ENCODE results near the gene ATXN2.
A peak's percentile ranks its signal among the peaks of the same experiment; 100 is the strongest.

The ATXN2 gene

GRCh38 chr12:111427417-111428074, 171.6 kb downstream of the ATXN2 start:
- no peak for TF ChIP-seq ZFP3 (CRISPR knock-in tag; IDR thresholded peaks at IDR 0.05)
- TF ChIP-seq ZFP30 (CRISPR knock-in tag; IDR thresholded peaks at IDR 0.05): no peak
- TF ChIP-seq SNAI2 (CRISPR knock-in tag; IDR thresholded peaks at IDR 0.05): no peak
- ATAC-seq: no peak

- TF ChIP-seq POU6F1 (CRISPR knock-in tag; IDR thresholded peaks at IDR 0.05; ENCODE audit: borderline replicate concordance, low read depth): no peak
- ATAC-seq: peak; percentile 44
These were observed 172.6 kb downstream of the ATXN2 start for GRCh38 chr12:111426344-111427185.

- ATAC-seq: no peak; the same call in 1 of the 3 replicates
- no peak for TF ChIP-seq ZFP3 (CRISPR knock-in tag; IDR thresholded peaks at IDR 0.05)
- TF ChIP-seq, protein P1, sequence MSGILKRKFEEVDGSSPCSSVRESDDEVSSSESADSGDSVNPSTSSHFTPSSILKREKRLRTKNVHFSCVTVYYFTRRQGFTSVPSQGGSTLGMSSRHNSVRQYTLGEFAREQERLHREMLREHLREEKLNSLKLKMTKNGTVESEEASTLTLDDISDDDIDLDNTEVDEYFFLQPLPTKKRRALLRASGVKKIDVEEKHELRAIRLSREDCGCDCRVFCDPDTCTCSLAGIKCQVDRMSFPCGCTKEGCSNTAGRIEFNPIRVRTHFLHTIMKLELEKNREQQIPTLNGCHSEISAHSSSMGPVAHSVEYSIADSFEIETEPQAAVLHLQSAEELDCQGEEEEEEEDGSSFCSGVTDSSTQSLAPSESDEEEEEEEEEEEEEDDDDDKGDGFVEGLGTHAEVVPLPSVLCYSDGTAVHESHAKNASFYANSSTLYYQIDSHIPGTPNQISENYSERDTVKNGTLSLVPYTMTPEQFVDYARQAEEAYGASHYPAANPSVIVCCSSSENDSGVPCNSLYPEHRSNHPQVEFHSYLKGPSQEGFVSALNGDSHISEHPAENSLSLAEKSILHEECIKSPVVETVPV (CRISPR knock-in tag; IDR thresholded peaks at IDR 0.05): no peak
- TF ChIP-seq, protein P2, sequence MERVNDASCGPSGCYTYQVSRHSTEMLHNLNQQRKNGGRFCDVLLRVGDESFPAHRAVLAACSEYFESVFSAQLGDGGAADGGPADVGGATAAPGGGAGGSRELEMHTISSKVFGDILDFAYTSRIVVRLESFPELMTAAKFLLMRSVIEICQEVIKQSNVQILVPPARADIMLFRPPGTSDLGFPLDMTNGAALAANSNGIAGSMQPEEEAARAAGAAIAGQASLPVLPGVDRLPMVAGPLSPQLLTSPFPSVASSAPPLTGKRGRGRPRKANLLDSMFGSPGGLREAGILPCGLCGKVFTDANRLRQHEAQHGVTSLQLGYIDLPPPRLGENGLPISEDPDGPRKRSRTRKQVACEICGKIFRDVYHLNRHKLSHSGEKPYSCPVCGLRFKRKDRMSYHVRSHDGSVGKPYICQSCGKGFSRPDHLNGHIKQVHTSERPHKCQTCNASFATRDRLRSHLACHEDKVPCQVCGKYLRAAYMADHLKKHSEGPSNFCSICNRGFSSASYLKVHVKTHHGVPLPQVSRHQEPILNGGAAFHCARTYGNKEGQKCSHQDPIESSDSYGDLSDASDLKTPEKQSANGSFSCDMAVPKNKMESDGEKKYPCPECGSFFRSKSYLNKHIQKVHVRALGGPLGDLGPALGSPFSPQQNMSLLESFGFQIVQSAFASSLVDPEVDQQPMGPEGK (CRISPR knock-in tag; IDR thresholded peaks at IDR 0.05; ENCODE audit: borderline replicate concordance): no peak
- TF ChIP-seq ZFP30 (CRISPR knock-in tag; IDR thresholded peaks at IDR 0.05): no peak
- no peak for TF ChIP-seq SNAI2 (CRISPR knock-in tag; IDR thresholded peaks at IDR 0.05)
- no peak for TF ChIP-seq ZNF565 (CRISPR knock-in tag; conservative IDR thresholded peaks at IDR 0.05; ENCODE audit: low read depth)
- TF ChIP-seq OSR1 (CRISPR knock-in tag; IDR thresholded peaks at IDR 0.05): no peak
- TF ChIP-seq TSHZ2 (CRISPR knock-in tag; IDR thresholded peaks at IDR 0.05): no peak
- no peak for TF ChIP-seq POU6F1 (CRISPR knock-in tag; IDR thresholded peaks at IDR 0.05; ENCODE audit: borderline replicate concordance, low read depth)
- no peak for TF ChIP-seq ZNF70 (CRISPR knock-in tag; IDR thresholded peaks at IDR 0.05)
- no peak for TF ChIP-seq CSDC2 (CRISPR knock-in tag; IDR thresholded peaks at IDR 0.05)
- no peak for TF ChIP-seq ZC3H10 (CRISPR knock-in tag; IDR thresholded peaks at IDR 0.05)
- no peak for TF ChIP-seq PPARA (CRISPR knock-in tag; IDR thresholded peaks at IDR 0.05; ENCODE audit: borderline replicate concordance)
- TF ChIP-seq TCF4 (CRISPR knock-in tag; IDR thresholded peaks at IDR 0.05; ENCODE audit: borderline replicate concordance): no peak
These were observed 173.5 kb downstream of the ATXN2 start for GRCh38 chr12:111425655-111426054.

DNA sequence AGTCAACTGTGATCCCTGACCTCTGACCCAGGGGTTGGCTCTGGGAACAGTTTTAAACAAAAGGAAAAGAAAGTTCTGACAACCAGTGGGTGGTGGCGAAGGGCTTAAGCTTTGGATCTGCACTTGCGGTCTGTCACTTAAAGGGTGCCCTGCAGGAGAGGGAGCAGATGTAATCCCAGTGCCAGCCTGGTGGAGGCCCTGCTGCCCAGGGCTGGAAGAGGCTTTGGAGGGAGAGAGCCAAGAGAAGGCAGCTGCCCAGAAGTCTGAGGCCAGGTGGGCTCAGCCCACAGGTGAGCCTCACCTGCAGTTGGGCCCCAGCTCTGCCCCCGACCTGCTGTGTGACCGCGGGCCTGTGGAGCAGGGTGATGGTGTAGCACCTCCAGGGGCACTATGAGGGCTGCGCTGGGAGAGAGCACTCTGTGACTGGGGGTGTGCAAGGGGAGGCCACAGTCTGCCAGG, 174.3 kb downstream of the ATXN2 start:
- TF ChIP-seq TSHZ2 (CRISPR knock-in tag; IDR thresholded peaks at IDR 0.05) (no peak), POU6F1 (CRISPR knock-in tag; IDR thresholded peaks at IDR 0.05; ENCODE audit: borderline replicate concordance, low read depth) (no peak), CSDC2 (CRISPR knock-in tag; IDR thresholded peaks at IDR 0.05) (no peak), ISL1 (CRISPR knock-in tag; IDR thresholded peaks at IDR 0.05) (no peak)
- TF ChIP-seq, protein P2 (CRISPR knock-in tag; IDR thresholded peaks at IDR 0.05; ENCODE audit: borderline replicate concordance): no peak
- ATAC-seq: peak; percentile 25; the same call in 2 of the 3 replicates
